DMS153 (cell line): Measurements from ENCODE around the gene GPR162.

ENCODE experiments used
- DNase-seq: peaks from one replicate; lab custom pipeline; 2025; lab: John Stamatoyannopoulos, UW

The GPR162 gene

GRCh38 chr12:6821591-6822425 is at the start of gene GPR162:
Gene GPR162, plus strand, starts transcription at chr12:6821821. Its CDS starts 2,078 bp downstream, at chr12:6823899.
- peak; percentile 36 for DNase-seq

- DNase-seq, result no peak
Observed at GRCh38 chr12:6772331-6772695, 49.3 kb upstream of the GPR162 start, which contains the start of gene LAG3. Gene LAG3, plus strand, starts transcription at chr12:6772520. Its CDS starts 333 bp downstream, at chr12:6772853.

GRCh38 chr12:6772726-6773589 is 48.7 kb upstream of the GPR162 start:
- DNase-seq, result no peak

DNA sequence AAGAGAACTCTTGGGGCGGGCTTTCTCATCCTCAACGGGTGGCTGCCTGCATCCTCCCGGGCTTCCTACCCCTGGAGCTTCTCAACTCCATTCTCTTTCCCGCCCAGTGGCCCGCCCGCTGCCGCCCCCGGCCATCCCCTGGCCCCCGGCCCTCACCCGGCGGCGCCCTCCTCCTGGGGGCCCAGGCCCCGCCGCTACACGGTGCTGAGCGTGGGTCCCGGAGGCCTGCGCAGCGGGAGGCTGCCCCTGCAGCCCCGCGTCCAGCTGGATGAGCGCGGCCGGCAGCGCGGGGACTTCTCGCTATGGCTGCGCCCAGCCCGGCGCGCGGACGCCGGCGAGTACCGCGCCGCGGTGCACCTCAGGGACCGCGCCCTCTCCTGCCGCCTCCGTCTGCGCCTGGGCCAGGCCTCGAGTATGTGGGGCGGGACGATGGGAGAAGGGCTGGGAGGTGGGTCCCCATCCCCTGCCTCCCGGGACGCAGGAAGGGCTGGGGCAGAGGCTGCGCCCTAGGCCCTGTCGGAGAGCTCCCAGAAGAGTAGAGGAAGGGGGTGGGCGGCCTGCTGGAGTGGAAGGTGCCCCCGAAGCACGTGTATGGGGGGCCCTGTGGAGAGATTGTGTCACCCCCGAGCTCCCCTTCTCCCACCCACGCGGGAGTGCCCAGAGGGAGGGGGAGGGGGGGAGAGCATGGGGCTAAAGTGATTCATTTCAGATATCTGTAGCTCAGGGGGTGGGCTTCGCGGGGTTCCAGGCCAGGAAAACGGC is 47.9 kb upstream of the GPR162 start:
- DNase-seq, result no peak

DNA sequence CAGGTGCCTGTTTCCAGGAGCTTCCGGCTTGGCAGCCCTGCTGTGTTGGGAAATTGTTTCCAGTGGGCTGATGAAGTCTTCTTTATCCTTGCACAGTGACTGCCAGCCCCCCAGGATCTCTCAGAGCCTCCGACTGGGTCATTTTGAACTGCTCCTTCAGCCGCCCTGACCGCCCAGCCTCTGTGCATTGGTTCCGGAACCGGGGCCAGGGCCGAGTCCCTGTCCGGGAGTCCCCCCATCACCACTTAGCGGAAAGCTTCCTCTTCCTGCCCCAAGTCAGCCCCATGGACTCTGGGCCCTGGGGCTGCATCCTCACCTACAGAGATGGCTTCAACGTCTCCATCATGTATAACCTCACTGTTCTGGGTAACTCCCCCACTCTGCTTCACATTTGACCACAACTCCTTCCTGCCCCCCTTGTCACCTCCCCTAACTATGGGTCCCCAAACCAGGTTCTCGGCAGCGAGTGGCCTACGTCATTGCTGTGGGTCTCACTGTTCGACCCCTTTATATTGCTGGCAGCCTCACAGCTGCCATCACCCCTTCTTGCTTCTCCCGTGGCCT is 47.0 kb upstream of the GPR162 start:
- no peak for DNase-seq

DNA sequence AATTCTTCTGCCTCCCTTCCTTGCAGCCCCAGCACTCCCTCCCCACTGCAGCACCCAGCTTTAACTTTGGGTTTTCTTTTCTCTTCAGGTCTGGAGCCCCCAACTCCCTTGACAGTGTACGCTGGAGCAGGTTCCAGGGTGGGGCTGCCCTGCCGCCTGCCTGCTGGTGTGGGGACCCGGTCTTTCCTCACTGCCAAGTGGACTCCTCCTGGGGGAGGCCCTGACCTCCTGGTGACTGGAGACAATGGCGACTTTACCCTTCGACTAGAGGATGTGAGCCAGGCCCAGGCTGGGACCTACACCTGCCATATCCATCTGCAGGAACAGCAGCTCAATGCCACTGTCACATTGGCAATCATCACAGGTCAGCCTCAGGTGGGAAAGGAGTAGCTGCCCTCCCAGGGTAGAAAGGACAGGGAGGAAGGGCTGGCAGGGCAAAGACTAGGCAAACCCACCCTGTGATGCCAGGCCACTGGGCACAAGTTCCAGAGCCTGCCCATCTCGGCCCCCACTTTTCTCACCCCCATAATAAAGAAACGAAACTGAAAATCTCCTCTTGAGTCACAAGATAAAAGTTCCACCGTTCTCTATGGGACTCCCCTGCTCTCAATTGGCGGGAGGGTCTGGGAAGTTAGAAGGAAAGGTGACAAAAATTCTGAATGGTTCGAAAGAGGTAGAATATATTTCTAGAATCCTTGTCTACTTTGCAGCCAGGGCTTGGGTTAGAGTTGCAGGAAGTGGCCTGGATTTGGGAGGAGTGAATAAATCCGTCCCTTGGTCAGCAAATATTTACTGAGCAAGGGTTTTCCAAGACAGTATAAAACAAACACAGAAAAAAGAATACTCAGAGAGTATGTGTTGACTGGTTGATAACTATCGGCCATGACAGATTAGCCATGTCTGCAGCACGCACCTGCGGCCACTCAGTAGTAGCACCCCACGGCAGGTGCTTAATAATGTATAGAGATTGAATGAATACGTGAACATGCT is 46.1 kb upstream of the GPR162 start:
- DNase-seq, result no peak

DNA sequence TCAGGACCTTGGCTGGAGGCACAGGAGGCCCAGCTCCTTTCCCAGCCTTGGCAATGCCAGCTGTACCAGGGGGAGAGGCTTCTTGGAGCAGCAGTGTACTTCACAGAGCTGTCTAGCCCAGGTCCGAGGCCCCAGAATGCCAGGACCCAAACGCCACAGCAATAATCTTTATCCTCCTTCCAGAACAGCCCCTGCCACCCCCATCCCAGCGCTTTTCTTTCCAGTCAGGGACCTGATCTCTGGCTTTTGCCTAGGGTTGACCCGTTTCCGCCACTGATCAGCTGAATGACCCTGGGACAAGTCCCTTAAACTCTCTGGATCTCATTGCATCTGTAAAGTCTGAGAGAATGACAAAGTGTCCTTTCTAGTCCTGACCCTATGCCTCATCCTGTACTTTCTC is 44.2 kb upstream of the GPR162 start:
- no peak for DNase-seq

DNA sequence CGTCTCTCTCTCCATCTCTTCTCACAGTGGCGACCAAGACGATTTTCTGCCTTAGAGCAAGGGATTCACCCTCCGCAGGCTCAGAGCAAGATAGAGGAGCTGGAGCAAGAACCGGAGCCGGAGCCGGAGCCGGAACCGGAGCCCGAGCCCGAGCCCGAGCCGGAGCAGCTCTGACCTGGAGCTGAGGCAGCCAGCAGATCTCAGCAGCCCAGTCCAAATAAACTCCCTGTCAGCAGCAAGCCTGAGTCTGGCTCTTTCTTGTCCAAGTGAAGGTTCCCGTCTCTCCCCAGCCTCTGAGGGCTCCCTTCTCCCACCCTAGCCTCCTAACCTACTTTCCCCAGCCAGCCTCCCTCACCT is 43.4 kb upstream of the GPR162 start:
- DNase-seq, result no peak

DNA sequence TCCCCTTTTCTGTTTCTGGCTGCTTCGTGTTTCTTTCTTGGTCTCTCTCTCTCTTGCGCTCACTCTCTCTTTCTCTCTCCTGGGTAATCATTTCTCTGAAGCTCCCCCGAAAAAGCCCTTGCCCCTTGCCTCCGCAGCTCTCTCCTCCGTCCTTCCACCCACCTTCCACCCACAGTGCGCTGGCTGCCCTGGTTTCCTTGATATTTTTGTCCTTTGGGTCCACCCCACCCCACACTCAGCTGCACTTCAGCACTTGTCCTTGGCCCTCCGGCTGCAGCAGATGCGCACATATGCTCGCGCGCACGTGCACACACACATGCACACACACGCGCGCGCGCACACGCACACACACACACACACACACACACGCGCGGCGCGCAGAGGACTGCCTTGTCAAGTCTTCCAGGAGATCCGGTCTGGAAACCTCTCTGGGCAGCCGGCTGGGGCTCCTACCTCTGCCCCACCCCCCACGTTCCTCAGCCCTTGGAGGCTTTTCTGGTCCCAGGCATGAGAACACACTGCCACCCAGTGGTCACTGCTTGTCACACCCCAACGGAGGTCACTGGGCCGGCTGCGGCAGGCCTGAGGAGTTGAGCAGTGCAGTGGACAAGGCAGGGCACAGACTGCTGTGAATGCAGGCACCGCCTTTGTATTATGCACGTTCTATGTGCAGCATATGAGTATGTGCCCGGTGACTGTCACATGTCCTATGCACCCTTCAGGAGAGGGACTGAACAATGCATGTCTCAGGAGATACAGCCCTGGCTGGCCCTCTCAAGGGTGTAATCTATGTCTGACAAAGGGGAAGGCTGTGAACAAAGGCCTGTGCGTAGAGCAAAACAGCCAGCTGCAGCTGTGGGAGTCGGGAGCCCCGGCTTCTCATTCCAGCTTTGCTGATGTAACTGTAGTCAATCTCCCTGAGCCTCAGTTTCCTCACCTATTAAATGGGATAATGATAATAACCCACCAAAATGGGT is 42.8 kb upstream of the GPR162 start:
- DNase-seq, result peak; percentile 86

GRCh38 chr12:6779708-6780432 is 41.8 kb upstream of the GPR162 start:
- no peak for DNase-seq

DNA sequence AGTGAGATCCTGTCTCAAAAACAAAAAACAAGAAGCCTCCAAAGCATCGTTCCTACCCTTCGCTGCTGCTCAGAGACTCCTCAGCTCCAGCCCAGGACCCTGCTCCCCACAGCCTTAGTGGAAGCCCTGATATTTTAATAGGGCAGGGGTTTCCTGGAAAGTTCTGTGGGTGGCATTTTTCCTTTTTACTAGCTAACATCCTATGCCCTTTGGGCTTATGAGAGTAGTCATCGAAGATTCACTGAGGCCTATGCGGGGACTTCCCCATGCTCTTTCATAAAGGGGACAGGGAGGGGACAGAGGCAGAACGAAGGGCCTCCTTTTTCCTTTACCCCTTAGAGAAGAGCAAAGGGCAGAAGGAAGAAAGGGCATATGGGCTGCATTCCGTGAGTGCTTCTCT is 41.0 kb upstream of the GPR162 start:
- no peak for DNase-seq

GRCh38 chr12:6782119-6782518 is 39.5 kb upstream of the GPR162 start:
- DNase-seq, result no peak

- no peak for DNase-seq
Observed at GRCh38 chr12:6782850-6783566, 38.6 kb upstream of the GPR162 start.

- no peak for DNase-seq
Observed at GRCh38 chr12:6783828-6784227, 37.8 kb upstream of the GPR162 start.

DNA sequence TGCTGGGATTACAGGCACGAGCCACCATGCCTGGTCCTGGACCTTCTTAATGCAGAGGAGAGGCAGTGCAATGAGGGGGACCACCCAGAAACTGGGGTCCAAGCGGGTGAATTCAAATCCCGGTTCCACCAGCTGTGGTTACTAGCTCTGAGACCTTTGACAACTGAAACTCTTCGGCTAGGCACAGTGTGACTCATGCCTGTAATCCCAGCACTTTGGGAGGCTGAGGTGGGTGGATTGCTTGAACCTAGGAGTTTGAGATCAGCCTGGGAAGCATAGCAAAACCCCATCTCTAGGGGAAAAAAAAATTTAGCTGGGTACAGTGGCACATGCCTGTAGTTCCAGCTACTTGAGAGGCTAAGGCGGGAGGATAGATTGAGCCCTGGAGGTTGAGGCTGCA is 37.3 kb upstream of the GPR162 start:
- no peak for DNase-seq

- DNase-seq, result no peak
Observed at GRCh38 chr12:6784761-6785160, 36.9 kb upstream of the GPR162 start.

GRCh38 chr12:6786416-6787094 is 35.1 kb upstream of the GPR162 start:
- no peak for DNase-seq

- DNase-seq, result no peak
Observed at GRCh38 chr12:6787309-6787708, 34.3 kb upstream of the GPR162 start.
